ENCODE results near the gene OR2V2.
A peak's percentile ranks its signal among the peaks of the same experiment; 100 is the strongest.
"Not testable (repeated sequence)": the region's sequence is repeated elsewhere in the genome, so short reads cannot be mapped to it uniquely, and the experiment has no call there.

OR2V2 gene

DNA sequence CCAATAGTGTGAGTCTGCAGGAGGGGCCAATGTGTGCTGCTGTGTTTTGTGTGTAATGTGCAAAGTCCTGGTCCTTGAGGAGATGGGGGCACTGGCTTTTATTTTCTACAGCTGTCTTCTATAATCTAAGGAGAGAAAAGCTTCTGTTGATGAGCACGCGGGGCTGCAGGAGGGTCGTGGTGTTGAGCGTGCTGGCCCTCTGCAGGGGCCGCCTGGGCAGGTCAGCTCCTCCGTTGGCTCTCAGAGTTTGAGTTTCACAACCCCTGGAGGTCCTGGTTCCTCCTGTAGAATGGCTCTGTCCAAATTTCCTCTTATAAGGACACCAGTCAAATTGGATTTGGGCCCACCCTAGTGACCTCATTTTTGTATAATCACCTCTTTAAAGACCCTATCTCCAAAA is 29.0 kb upstream of the OR2V2 start:
- DNase-seq = no peak

DNA sequence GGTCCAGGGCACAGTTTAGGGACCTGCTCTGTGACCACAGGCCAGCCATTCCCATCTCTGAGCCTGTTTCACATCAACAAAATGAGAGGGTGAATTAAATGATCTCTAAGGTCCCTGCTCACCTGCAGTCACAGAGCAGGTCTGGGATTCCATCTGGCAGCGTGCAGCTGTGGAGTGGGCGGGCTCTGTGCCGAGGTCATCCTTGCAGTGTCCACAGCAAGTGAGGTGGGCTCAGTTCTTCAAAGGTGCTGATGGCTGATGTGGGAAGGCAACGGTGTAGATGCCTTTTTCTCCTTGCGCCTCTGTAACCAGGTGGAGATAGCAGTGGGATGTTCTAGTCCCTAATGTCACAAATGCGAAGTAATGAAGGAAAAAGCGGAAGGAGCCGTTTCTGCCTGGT is 28.3 kb upstream of the OR2V2 start:
- no peak for DNase-seq

DNA sequence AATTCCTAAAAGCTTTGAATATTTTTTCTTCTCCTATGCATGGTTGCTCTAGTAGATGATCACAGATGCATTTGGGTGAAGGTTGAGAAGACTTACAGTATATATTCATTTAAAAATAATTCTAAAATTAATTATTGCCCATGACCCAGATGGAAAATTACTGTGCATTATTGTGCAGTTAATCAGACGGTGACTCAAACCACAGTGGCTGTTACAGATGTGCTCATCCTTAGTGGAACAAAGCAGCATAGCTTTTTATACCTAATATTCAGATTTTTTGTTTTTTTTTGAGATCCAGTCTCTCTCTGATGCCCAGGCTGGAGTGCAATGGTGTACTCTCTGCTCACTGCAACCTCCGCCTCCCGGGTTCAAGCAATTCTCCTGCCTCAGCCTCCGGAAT is 27.1 kb upstream of the OR2V2 start:
- no peak for DNase-seq

DNA sequence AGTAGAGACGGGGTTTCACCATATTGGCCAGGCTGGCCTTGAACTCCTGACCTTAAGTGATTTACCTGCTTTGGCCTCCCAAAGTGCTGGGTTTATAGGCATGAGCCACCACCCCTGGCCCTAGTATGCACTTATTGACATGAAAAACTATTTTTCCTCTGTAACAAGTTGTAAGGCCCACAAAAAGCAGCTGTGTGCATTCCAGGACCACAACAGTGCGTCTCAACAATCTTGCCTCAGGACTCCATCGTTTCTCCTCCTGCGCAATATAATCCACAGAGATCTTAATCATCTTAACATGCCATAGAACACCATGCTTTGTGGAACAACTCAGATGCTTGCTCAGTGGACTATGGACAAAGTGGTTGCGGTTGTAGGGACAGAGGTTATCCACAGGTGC is 26.6 kb upstream of the OR2V2 start:
- no peak for DNase-seq

DNA sequence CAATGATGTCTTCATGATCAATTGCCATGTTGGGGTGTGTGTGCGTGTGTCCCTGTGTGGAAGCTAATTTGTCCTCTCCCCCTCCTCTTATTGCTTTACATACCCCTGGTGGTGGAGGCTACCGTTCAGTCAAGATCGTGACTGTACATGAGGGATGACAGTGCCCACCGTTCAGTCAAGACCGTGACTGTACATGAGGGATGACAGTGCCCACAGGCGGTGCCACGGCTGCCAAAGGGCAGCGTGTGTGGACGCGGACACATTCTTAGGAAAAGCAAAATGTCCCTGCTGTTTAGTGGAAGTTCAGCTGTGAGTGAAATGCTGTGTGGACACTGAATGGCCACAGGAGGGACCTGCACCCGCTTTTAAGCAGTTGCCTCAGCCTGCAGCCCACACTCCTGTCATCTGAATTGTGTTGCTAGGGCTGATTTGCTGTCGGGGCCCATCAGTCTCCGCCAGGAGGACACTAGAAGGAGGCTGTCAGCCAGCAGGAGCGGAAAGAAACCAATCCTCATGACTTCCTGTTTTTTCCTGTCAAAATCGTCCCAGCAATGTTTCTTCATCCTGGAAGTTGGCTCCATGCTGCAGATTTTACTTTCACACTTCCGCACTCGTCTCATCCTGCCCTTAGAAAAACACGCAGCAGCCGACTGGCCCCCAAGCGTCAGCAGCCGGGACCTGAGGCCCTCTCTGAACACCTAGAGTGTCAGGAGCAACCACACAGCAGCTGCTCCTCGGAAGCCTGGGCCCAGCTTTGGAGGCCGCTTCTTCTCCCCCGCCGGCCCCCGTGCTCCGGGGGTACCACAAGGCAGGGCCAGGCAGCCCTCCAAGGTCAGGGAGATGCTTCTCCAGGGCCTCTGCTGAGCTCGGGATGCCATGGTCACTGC is 25.5 kb upstream of the OR2V2 start:
- DNase-seq = no peak

DNA sequence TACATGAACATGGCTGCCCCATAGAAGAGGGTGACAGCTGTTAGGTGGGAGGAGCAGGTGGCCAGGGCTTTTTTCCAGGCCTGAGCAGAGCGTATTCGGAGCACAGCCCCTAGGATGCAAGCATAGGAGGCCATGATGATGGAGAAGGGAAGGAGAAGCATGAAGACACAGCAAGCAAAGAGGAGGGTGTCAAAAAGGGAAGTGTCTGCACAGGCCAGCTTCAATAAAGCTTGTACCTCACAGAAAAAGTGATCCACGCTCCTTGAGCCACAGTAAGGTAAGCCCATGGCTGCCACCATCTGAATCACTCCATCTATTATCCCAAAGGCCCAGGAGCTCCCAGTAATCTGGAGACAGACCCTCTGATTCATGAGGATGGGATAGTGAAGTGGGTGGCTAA is 22.9 kb upstream of the OR2V2 start:
- no peak for DNase-seq

DNA sequence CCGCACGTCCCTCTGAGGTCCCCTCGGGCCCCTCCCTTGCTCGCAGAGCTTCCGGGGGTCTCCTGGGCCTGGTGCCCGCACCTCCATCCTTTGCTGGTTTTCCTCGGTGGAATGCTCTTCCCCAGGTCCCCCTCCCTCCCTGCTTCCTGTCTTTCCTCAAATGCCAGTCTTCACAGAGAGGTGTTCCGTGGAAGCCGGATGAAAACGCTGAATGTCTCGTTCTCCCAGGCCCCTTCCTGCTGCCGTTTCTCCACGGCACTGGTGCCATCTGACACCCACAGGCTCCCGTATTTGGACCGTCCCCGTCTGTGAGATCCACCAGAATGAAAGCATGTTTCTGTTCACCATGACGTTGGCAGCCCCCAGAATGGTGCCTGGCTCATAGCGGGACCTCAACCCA is 20.5 kb upstream of the OR2V2 start:
- no peak for DNase-seq

DNA sequence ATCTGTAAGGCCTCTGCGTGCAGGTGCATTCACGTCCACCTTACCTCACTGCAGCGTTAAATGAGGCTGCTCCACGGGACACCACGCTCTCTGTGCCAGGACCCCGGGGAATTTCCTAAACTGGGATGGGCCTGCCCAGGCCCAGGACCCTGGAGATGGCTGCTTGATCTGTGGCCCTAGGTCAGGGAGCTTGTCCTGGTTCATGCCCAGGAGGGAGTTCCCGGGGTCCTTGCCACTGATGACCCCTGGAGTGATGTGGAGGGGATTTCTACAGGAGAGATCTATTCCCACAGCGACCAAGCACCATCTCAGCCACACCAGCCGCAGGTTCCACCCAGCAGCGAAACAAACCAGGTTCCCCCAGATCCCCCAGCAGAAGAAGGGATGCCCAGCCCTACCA is 19.9 kb upstream of the OR2V2 start:
- no peak for DNase-seq

DNA sequence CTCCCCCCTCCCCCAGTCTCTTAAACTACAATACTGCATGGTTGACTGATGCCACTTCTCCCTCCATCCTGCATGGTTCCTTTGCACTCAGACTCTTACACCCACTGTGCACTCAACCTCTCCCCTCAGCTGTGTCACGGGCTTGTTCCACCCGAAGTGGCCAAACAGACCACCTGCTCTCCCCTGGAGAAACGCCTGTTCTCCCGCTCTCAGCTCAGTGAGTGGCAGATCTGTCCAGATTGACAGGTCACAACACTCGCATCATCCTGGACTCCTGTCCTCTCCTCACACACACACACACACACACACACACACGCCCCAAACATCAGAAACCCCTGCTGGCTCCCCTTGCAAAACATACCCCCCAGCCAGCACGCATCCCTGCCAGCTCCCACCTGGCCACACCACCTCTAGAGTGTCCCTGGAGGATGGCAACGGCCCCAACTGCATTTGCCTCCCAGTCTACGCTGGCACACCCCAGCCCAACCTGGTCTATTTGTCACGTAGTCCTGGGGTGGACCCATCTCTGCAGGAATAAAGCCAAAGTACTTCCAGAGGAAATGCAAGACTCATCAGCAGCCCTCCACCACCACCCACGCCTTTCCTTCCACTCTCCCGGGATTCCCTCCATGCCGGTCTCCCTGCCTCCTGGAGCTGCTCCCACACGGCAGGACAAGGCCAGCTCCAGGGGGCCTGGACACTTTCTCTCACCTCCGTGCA is 19.3 kb upstream of the OR2V2 start:
- DNase-seq = no peak

DNA sequence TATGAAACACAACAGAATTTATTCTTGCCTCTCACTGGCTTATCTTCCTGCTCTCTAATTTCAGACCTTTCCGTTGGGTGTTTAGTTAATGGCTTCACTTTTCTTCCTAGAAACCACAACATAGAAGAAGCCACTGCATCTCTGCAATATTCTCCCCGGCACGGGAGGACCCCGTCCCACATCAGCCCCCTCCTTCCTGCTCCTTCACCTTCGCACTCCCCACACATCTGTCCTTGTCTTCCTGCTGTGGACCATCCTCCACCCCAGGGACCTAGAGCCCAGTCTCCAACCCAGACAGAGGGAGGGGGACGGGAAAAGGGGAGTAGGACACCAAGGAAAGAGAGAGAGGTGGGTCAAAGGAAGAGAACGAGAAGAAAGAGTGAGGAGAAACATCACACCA is 17.8 kb upstream of the OR2V2 start:
- DNase-seq = no peak

DNA sequence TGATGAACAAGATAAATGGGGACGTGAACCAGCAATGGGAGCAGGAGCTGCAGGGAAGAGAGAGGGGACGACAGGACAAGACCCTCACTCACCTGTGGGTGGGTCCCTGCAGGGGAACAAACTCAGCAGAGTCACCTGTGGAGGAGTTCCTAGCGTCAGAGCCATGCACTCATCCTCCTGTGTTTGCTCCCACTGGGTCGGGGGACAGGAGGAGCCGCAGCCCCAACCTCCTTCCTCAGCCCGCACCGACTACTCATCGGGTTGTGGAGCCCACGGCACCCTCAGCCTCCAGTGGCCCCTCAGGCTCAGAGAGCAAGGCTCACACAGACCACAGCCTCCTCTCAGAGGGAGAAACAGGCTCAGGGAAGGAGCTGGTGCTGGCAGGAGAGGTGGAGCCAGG is 17.3 kb upstream of the OR2V2 start:
- DNase-seq = not testable (repeated sequence)

DNA sequence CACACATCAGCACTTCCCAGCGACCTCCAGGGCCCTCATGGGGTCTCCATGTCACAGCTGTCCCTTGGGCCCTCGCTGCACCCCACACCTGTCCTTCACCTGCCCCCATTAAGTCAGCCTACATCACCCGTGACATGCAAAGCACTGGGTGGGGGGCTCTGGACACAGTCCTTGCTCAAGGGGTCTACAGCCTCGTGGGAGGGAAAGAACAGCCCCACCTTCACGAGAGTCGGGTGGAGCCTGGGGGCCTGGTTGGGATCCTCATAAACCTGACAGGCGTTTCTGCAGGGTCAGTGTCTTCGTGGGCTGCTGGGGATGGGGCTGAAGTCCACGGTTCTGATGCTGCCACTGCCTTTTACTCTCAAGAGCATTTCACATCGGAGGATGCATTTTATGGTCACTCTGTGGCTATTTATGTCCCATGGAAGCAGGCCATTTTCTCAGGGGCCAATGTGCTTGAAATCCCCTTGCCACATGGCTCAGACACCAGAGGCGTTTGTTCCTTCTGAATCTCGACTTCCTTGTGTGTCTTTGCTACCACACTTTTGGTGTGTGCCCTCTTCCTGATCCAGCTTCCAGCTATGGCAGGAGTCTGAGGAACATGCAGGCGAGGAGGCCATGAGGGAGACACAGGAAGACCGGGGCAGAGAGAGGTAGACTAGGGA is 16.4 kb upstream of the OR2V2 start, which contains the start of gene OR2V1:
OR2V1 (minus strand) TSS at position 338 of the 665 bp plus-strand sequence. CDS start 5,865 bp downstream, outside the sequence.
- no peak for DNase-seq

DNA sequence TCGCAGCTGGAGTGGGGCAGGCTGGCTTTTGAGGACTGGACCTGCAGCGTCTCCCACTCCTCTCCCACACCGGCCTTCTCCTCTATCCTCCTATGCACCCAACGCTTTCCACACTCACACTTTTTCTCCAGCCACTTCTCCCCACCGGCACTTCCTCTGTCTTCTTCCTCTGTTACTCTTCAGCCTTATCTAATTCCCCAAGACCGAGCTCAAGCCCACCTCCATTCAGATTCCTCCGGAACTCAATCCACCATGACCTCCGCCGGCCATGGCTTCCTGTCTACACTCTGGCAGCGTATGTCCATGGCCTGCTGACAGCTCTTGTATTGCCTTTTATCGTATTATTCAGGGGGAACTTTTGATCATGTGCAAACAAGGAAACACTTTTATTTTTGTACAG is 15.9 kb upstream of the OR2V2 start:
- no peak for DNase-seq

DNA sequence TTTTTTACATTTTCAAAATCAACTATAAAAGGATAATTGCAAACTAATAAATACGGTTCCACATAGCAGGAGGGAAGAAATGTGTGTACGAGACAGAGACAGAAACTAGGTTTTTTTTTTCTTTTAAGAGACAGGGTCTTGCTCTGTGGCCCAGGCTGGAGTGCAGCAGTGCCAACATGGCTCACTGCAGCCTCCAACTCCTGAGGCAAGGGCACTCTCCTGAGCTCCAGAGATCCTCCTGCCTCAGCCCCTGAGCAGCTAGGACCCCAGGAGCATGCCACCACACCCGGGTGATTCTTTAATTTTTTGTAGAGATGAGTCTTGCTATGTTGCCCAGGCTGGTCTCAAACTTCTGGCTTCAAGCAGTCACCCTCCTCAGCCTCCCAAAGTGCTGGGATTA is 14.3 kb upstream of the OR2V2 start:
- DNase-seq = no peak

DNA sequence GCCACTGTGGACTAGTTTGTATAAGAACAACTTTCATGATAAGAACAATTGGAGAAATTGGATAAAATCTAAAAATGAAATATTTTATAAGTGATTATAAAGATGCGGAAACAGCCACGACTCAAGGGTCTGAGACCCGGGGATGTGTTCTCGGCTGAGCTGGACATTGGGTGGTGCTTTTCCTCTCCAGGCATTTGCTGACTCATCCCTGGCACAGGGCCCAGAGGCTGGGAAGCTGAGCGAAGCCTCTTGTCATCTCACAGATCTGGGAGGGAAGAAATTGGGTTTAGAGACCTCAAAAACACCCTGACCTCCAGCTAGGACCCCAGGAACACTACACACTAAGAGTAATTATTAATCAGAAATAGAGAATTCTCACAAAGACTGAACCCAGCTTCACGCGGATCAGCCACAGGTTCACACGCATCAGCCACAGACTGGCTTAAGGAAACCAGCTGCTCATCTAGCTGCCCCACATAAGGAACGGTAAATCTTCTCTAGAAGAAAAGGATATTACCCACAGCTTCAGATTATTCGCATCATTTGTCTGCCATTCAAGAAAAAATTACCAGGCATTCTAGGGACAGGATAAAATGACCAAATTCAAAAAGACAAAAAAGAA is 13.7 kb upstream of the OR2V2 start:
- DNase-seq = peak; percentile 84

DNA sequence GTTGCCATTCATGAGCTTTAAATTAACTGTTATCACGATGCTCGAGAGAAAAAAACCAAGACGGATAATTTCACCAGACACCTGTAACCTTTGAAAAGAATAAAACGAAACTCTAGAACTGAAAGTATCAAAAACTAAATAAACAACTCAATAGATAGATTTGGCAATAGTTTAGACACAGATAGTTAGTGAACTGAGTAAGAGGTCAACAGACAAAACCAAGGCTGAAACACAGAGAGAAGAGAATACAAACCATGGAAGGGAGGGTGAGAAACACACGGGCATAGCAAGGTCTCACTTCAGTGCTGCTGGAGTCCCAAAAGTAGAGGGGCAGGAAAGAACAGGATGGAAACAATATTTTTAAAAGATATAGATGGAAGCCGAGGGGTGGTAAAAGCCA is 13.1 kb upstream of the OR2V2 start:
- DNase-seq = no peak

DNA sequence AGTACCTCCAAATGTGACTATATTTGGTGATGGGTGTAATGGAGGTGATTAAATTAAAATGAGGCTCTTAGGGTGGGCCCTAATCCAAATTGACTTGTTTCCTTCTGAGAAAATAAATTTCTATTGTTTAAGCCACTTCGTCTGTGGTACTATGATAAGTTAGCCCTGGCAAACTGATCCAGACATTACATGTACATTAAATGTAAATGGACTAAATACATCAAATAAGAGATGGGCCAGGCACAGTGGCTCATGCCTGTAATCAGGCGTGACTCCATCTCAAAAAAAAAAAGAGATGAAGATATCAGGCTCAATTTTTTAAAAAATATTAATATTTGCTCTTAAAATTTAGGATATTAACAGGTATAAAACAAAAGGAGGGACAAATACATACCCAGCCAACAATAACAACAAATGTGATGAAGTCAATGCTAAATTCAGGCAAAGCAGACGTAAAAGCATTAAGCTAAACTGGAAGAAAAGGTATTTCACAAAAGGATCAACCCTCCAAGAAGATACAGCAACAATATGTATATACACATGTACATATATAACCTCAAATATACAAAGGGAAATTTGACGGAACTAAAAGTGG is 10.9 kb upstream of the OR2V2 start:
- DNase-seq = no peak

DNA sequence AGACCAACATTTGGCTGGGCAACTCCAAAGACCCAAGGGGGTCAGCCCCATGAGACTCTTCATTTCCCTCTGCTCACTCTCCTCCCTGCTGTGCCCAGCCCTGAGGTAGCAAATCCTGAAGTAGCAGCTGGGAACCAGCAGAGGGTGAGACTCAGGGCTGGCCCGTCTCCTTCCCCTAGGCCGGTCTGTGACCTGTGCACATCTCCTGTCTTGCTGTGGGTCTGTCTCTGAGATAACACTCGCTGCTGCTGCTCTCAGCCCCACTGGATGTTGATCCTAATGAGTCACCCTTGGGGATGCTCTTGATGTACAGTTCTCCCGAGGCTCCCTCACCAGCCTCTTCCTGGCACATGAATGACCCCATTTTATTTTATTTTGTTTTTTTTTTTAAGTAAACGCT is 9.1 kb upstream of the OR2V2 start:
- DNase-seq = peak; percentile 41

DNA sequence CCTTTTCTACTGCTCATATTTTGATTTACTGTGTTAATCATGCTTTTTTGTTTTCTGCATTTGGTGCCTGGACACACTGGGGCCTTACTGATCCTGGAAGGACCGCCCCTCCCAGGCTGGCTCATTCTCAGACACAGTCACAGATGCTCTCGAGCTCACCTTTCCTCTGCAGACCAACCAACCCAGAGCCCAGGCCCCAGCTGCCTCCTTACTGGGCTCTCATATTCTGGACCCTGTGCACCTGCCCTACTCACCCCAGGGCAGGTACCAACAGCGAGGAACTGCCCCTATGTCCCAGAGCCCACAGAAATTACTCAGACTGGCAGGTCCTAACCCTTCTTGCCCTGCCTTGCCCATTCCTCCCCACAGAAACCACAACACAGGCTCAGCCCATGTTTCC is 6.6 kb upstream of the OR2V2 start:
- no peak for DNase-seq

DNA sequence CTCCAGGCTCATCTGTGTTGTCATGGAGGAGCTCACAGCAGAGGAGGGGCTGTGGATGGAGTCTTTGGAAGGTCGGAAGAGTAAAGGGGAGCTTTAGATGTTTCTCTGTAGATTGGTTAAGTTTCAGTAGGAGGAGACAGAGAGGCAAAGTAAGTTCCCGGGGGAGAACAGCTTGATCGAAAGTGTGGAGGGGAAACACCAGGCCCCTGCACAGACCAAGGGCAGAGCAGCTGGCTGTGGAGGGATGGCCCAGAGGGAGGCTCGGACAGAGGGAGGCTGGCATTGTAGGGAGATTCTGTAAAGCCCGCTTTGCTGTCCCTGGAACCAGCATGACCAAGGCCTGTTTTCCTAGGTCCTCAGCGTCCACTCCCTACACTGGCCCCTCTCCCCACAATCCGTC is 5.3 kb upstream of the OR2V2 start:
- no peak for DNase-seq

DNA sequence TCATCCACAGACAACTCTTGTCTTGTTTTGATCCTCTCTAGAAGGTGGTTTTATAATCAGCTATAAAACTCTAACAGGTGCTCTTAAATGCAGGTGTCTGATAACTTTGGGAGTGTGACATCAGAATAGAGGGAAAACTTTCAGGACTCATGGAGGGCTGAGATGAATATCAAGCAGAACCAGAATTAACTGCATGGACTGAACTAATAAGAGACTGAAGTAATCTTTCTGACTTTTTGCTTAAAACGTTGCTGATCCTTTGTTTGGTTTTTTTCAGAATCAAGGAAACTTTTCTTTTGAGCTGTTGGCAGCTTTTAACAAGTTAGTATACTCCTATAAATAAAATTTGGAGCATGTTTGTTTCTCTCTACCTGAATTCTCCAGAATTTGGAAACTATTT is 2.3 kb upstream of the OR2V2 start:
- DNase-seq = no peak

DNA sequence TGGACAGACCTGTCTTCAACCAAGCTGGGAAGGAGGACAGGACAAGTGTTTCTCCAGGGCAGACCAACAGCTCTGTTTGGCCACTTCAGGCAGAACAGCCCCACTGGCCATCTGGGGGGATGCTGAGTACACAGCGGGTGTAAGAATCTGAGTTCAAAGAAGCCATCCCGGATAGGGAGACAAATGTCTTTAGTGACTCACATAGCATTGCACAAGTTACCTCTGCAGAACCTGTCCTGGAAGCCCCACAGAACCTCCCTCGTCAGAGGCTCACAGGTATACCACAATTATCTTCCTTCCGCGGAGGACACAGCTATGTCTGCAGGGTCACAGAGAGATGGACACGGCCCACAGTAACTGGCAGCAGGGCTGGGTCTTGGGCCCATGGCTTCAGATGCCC is 2.0 kb downstream of the OR2V2 start:
- no peak for DNase-seq
